Measurements from ENCODE around the gene PANK2. TPM values are rescaled to one million over a fixed set of nuclear protein-coding genes. Genes with fewer than 3 reads are reported as not detected.
"Not testable (repeated sequence)": the region's sequence is repeated elsewhere in the genome, so short reads cannot be mapped to it uniquely, and the experiment has no call there.

The PANK2 gene
- total and polyA plus RNA-seq, 10 of the 15 experiments (the other 5 are each of a cell fraction or from before 2014, with no cell fraction given): 13.2 to 43.4 (median 33.3) TPM

- in situ Hi-C loops (cut with MboI); BruUV-seq (replicated peaks); H3K4me3 ChIP-seq; H3K4me2 ChIP-seq (ENCODE audit: control insufficient read depth, insufficient read depth); H3K9ac ChIP-seq (ENCODE audit: control insufficient read depth, insufficient read depth, low read length); FAIRE-seq; H3K27ac ChIP-seq (ENCODE audit: control insufficient read depth, insufficient read depth); intact Hi-C loops (cut with micrococcal nuclease; ENCODE audit: unreplicated experiment); H3K27me3 ChIP-seq (replicated peaks in 1 of 2; ENCODE audit: control insufficient read depth in 2 of 2, insufficient read depth in 2 of 2, low read length in 1 of 2); DNase-seq (ENCODE audit: low read depth, low spot score); H2AFZ ChIP-seq (ENCODE audit: control insufficient read depth, low read depth, low read length); H3K9me3 ChIP-seq (replicated peaks; ENCODE audit: control insufficient read depth, insufficient read depth, low read length); ATAC-seq; H3K36me3 ChIP-seq (ENCODE audit: control insufficient read depth in 2 of 2, insufficient read depth in 2 of 2, low read length in 1 of 2): not testable (repeated sequence)
- SMC1A ChIA-PET (ENCODE audit: uncharacterized antibody, unreplicated experiment): interaction anchor here (1.1 to 9.8 kb wide), 2 partner anchors 9 to 11 kb away, joined by 4 to 69 read pairs; no protein-coding TSS in a partner anchor
- H3K79me2 ChIP-seq (ENCODE audit: control insufficient read depth, insufficient read depth, low read length): peaks cover 93% of the 10 kb centered on the region
- peaks cover 16% of the 10 kb centered on the region for H4K20me1 ChIP-seq (ENCODE audit: control insufficient read depth, insufficient read depth)
- RAD21 ChIA-PET (ENCODE audit: unreplicated experiment): interaction anchor here (2.4 kb wide), 1 partner anchor 9 kb away, joined by 10 read pairs; no protein-coding TSS in a partner anchor
- peaks cover 28% of the 10 kb centered on the region for H3K4me1 ChIP-seq (ENCODE audit: control insufficient read depth, insufficient read depth, low read length)
- 31% methylated on average over 9 of the region's 9 CpGs for WGBS (ENCODE audit: insufficient coverage, insufficient replicate concordance, low lambda C conversion rate, missing lambda C conversion rate)
- POLR2A ChIA-PET: interaction anchor here (0.7 to 1.3 kb wide), 2 partner anchors 8 to 71 kb away, joined by 3 to 16 read pairs; no protein-coding TSS in a partner anchor
- CTCF ChIA-PET: interaction anchor here (0.7 to 1.4 kb wide), 3 partner anchors 8 to 30 kb away, joined by 3 to 9 read pairs (median 6); no protein-coding TSS in a partner anchor
These were observed 9.0 kb downstream of the PANK2 start for GRCh38 chr20:3898181-3898580.

- SMC1A ChIA-PET (ENCODE audit: uncharacterized antibody, unreplicated experiment): interaction anchor here (9.8 kb wide), 1 partner anchor 8 kb away, joined by 69 read pairs; no protein-coding TSS in a partner anchor
- in situ Hi-C loops (cut with MboI): no loop called here
- no peak for DNase-seq (ENCODE audit: low read depth, low spot score)
- CTCF ChIA-PET: interaction anchor here (0.9 kb wide), 1 partner anchor 12 kb away, joined by 6 read pairs; no protein-coding TSS in a partner anchor
- Histone ChIP-seq H3K4me1 (ENCODE audit: control insufficient read depth, insufficient read depth, low read length) (peaks cover 25% of the 10 kb centered on the region), H3K4me2 (ENCODE audit: control insufficient read depth, insufficient read depth) (no peak overlapping the region), H3K27ac (ENCODE audit: control insufficient read depth, insufficient read depth) (no peak overlapping the region), H3K79me2 (ENCODE audit: control insufficient read depth, insufficient read depth, low read length) (peaks cover 93% of the 10 kb centered on the region), H2AFZ (ENCODE audit: control insufficient read depth, low read depth, low read length) (no peak overlapping the region), H3K27me3 (replicated peaks in 1 of 2; ENCODE audit: control insufficient read depth in 2 of 2, insufficient read depth in 2 of 2, low read length in 1 of 2) (no peaks in the 10 kb centered on the region), H4K20me1 (ENCODE audit: control insufficient read depth, insufficient read depth) (peaks cover 12% of the 10 kb centered on the region), H3K9me3 (replicated peaks; ENCODE audit: control insufficient read depth, insufficient read depth, low read length) (no peaks in the 10 kb centered on the region), H3K4me3 (peak overlapping the region; percentile 34; the same call in 1 of the 2 replicates), H3K9ac (ENCODE audit: control insufficient read depth, insufficient read depth, low read length) (no peak overlapping the region), H3K36me3 (ENCODE audit: control insufficient read depth in 2 of 2, insufficient read depth in 2 of 2, low read length in 1 of 2) (peaks cover 2 to 5% of the 10 kb centered on the region in 2 experiments; a peak in 3 of 4 replicates)
- no TSS peak for BruUV-seq (replicated peaks)
- no peak for FAIRE-seq
- 54% methylated on average over 4 of the region's 4 CpGs for WGBS (ENCODE audit: insufficient coverage, insufficient replicate concordance, low lambda C conversion rate, missing lambda C conversion rate)
- POLR2A ChIA-PET: interaction anchor here (0.7 kb wide), 1 partner anchor 70 kb away, joined by 3 read pairs; no protein-coding TSS in a partner anchor
- no peak for ATAC-seq
- RAD21 ChIA-PET (ENCODE audit: unreplicated experiment): interaction anchor here (2.4 kb wide), 1 partner anchor 8 kb away, joined by 10 read pairs; no protein-coding TSS in a partner anchor
- intact Hi-C loops (cut with micrococcal nuclease; ENCODE audit: unreplicated experiment): no loop called here
- TF ChIP-seq TARDBP (IDR thresholded peaks at IDR 0.05; ENCODE audit: borderline replicate concordance) (no peak), ZBTB11 (CRISPR knock-in tag; IDR thresholded peaks at IDR 0.05) (no peak), ATF7 (IDR thresholded peaks at IDR 0.05; ENCODE audit: low read depth) (no peak), REST (IDR thresholded peaks at IDR 0.05; ENCODE audit: low read depth, low read length) (no peak), CREM (IDR thresholded peaks at IDR 0.05; ENCODE audit: low read depth) (no peak), HDGF (IDR thresholded peaks at IDR 0.05) (no peak), SMARCA5 (IDR thresholded peaks at IDR 0.05) (no peak), ESRRA (IDR thresholded peaks at IDR 0.05; ENCODE audit: low read length) (no peak), SMAD5 (IDR thresholded peaks at IDR 0.05; ENCODE audit: low read depth) (no peak), CBX5 (IDR thresholded peaks at IDR 0.05; ENCODE audit: low read depth) (no peak), FOXK2 (IDR thresholded peaks at IDR 0.05) (no peak)
These were observed 9.5 kb downstream of the PANK2 start for GRCh38 chr20:3898639-3899038.

All from GM12878 (cell line).